Stomach (tissue), 9 donors: ENCODE results near the gene MOB2. TPM values are rescaled to one million over a fixed set of nuclear protein-coding genes. Genes with fewer than 3 reads are reported as not detected.

Experiments
- DNase-seq, 2 donors: peaks; one replicate each; pipeline versions ENCODE4 v3.0.0 to v3.0.0-alpha.2; 2013 to 2019
- H3K27ac ChIP-seq, 5 donors: fragments of 200-600 bp in 4 of 5; sonication (generic) in 4 of 5; one replicate each; pipeline ENCODE4 v1.5.1; 2013 to 2019; ENCODE audit warnings: mild to moderate bottlenecking in 1 of 5, moderate library complexity in 1 of 5
- H3K27me3 ChIP-seq, 3 donors: fragments of 200-600 bp; sonication (generic); one replicate each; pipeline ENCODE4 v1.5.1; 2017 to 2019; ENCODE audit warnings: mixed run types in 1 of 3
- H3K36me3 ChIP-seq, 4 donors: fragments of 200-600 bp; sonication (generic); 1 replicate in 3 of 4; 2 replicates in 1 of 4; pipeline ENCODE4 v1.5.1; 2016 to 2019
- H3K4me1 ChIP-seq, 4 donors: fragments of 200-600 bp; sonication (generic); one replicate each; pipeline ENCODE4 v1.5.1; 2016 to 2019
- H3K4me3 ChIP-seq, 4 donors: fragments of 200-600 bp; sonication (generic) in 3 of 4; one replicate each; pipeline ENCODE4 v1.5.1; 2016 to 2019; ENCODE audit warnings: mild to moderate bottlenecking in 1 of 4
- H3K9me3 ChIP-seq, 4 donors: fragments of 200-600 bp; sonication (generic); one replicate each; pipeline ENCODE4 v1.5.1; 2016 to 2019
- EP300 ChIP-seq: sonication (generic); formaldehyde crosslinking; IDR thresholded peaks from one replicate; pipeline ENCODE4 v1.6.1; 2017; ENCODE audit warnings: antibody characterized with exemption
- POLR2A ChIP-seq, 4 donors: fragments of 450-650 bp; IDR thresholded peaks; one replicate each; pipeline ENCODE4 v1.6.1; 2016; ENCODE audit warnings: antibody characterized with exemption in 4 of 4, control low read depth in 2 of 4, mild to moderate bottlenecking in 1 of 4, moderate library complexity in 1 of 4
- POLR2AphosphoS5 ChIP-seq, 3 donors: sonication (generic); formaldehyde crosslinking; IDR thresholded peaks; one replicate each; pipeline ENCODE4 v1.6.1; 2016; ENCODE audit warnings: antibody characterized with exemption in 3 of 3
- WGBS, 5 donors: extraction: QIAGEN DNeasy Blood & Tissue Kit in 3 of 5; methylation state at CpG; one replicate each; pipeline versions ENCODE4 v1.1.5 to v1.1.7; 2013 to 2018; 5-methylcytosine and 5-hydroxymethylcytosine counted together
- intact Hi-C: fragments of 100-400 bp; cut with DNase I; formaldehyde crosslinking; loops from one replicate; pipeline ENCODE4 v1.15.1; 2023; ENCODE audit warnings: low total_unique reads
- polyA plus RNA-seq, 3 donors: library from polyadenylated mRNA; stranded (reverse); fragments of 200-250 nt; gene quantifications; one replicate each; pipeline ENCODE4 v1.2.3, GENCODE V29; 2013
- total RNA-seq, 5 donors: library from RNA; depleted of rRNA; stranded (reverse); fragments of >200 nt; gene quantifications; one replicate each; pipeline versions ENCODE4 v1.1.0 to v1.2.3, GENCODE V29; 2014 to 2016
- TF ChIP-seq, protein P1 (sequence below), 7 experiments: fragments of 450-650 bp in 4 of 7; fragments of 200-600 bp in 3 of 7; sonication (generic) in 3 of 7; IDR thresholded peaks; one replicate each; pipeline ENCODE4 v1.5.1; 2016 to 2019; ENCODE audit warnings: antibody characterized with exemption in 7 of 7, control low read depth in 2 of 7, mild to moderate bottlenecking in 1 of 7
- donor health status: healthy with polysubstance abuse.
- donor health status: Bipolar disorder and iron deficiency.
- donor health status: healthy.

Gene MOB2
- total and polyA plus RNA-seq, 8 donors: 11.3 to 46.3 (median 27.3) TPM

DNA sequence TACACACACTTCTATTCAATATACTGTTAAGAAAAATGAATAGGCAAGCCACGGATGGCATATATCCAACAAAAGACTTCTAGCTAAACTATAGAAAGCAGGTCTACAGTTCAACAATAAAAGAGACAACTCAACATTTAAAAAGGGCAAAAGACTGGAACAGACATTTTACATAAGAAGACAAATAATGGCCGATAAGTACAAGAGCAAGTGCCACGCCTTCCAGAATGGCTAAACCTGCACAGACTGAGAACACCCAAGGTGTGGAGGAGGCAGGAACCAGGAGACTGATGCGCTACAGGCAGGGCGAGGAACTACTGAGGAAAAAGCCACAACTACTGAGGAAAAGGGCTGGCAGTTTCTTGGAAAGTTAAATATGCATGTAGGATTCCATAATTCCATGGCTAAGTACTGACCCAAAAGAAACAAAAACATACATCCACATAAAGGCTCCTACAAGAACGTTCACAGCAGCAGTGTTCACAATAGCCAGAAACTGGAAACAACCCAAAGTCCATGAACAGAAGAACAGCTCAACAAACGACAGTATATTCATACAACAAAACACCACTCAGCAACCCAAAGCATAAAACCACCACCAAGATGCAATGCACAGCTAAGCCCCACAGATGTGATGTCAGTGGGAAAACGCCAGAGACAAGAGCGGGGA, 9.6 kb upstream of the MOB2 start:
- no peak for TF ChIP-seq EP300
- no peak for DNase-seq

DNA sequence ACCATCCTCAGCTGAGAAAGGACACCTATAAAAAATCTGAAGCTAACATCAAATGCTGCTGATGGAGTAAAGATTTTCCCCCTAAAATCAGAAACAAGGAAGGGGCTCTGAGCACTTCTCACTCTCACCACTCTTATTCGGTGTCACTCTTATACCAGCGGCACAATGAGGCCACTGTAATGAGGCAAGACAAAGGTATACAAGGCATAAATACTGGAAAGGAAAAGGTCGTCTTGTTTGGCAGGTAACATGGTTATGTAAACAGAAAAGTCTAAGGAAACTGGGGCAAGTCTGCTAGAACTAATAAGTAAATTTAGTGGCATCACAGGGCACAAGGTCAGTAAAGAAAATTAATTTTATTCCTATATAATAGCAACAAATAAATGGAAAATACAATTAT, 8.1 kb upstream of the MOB2 start:
- DNase-seq: peak in 1 of 2 donors; percentile 48
- Histone ChIP-seq H3K4me3 (no peak overlapping the region), H3K36me3 (peaks cover 0 to 7% (median 3%) of the 10 kb centered on the region in 4 donors), H3K27me3 (no peaks in the 10 kb centered on the region), H3K27ac (no peak overlapping the region), H3K9me3 (no peaks in the 10 kb centered on the region), H3K4me1 (peaks cover 6 to 46% (median 26%) of the 10 kb centered on the region in 4 donors)
- whole genome bisulfite sequencing, 5 donors: 26 to 59% (median 43%) methylated on average over 3 of the region's 3 CpGs
- peak in 1 of 3 donors; percentile 4 for TF ChIP-seq POLR2AphosphoS5 (IDR thresholded peaks at IDR 0.05)
- no peak for TF ChIP-seq EP300
- TF ChIP-seq, protein P1, sequence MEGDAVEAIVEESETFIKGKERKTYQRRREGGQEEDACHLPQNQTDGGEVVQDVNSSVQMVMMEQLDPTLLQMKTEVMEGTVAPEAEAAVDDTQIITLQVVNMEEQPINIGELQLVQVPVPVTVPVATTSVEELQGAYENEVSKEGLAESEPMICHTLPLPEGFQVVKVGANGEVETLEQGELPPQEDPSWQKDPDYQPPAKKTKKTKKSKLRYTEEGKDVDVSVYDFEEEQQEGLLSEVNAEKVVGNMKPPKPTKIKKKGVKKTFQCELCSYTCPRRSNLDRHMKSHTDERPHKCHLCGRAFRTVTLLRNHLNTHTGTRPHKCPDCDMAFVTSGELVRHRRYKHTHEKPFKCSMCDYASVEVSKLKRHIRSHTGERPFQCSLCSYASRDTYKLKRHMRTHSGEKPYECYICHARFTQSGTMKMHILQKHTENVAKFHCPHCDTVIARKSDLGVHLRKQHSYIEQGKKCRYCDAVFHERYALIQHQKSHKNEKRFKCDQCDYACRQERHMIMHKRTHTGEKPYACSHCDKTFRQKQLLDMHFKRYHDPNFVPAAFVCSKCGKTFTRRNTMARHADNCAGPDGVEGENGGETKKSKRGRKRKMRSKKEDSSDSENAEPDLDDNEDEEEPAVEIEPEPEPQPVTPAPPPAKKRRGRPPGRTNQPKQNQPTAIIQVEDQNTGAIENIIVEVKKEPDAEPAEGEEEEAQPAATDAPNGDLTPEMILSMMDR (IDR thresholded peaks at IDR 0.05): no peak
- TF ChIP-seq POLR2A (IDR thresholded peaks at IDR 0.05): no peak
- intact Hi-C loops: no loop called here

More for the DNA sequence above, 9.6 kb upstream of the MOB2 start:
- H3K27me3 ChIP-seq: no peaks in the 10 kb centered on the region
- H3K4me1 ChIP-seq: peaks cover 6 to 49% (median 27%) of the 10 kb centered on the region in 4 donors
- intact Hi-C loops: no loop called here
- no peak overlapping the region for H3K4me3 ChIP-seq
- peaks cover 0 to 20% (median 17%) of the 10 kb centered on the region in 4 donors for H3K36me3 ChIP-seq
- WGBS, 5 donors: 66 to 72% (median 70%) methylated on average over 9 of the region's 9 CpGs
- H3K27ac ChIP-seq: no peak overlapping the region
- no peaks in the 10 kb centered on the region for H3K9me3 ChIP-seq

DNA sequence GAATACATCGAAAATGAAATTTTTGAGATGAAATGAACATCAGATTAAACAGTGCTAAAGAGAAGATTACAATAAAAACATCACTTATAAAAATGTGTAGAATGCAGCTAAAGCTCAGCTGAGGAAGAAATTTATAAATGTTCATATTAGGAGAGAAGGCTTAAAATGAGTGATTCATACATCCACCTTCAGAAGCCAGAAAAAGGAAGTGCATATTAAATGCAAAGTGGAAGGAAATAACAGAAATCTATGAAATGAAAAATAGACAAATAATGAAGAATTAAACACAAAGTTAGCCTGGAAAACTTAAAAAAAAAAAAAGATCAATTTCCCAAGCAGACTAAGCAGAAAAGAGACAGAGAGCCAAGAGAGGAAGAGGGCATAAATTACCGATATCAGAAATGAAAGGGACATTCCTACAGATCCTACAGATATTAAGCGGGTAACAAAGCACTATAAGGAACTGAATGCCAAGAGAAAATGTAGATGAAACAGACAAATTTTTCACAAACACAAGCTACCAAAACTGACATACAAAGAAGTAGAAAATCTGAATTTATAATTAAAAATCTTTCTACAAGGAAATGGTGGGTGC, 7.2 kb upstream of the MOB2 start:
- Histone ChIP-seq H3K27ac (no peak overlapping the region), H3K4me3 (no peak overlapping the region), H3K4me1 (peaks cover 10 to 55% (median 34%) of the 10 kb centered on the region in 4 donors), H3K36me3 (no peaks in the 10 kb centered on the region), H3K9me3 (no peaks in the 10 kb centered on the region), H3K27me3 (no peaks in the 10 kb centered on the region)
- TF ChIP-seq, protein P1 (IDR thresholded peaks at IDR 0.05): no peak
- TF ChIP-seq POLR2A (IDR thresholded peaks at IDR 0.05) (no peak), POLR2AphosphoS5 (IDR thresholded peaks at IDR 0.05) (no peak)
- intact Hi-C loops: no loop called here
- 90 to 96% (median 95%) methylated on average over 3 of the region's 3 CpGs for WGBS, 5 donors
- no peak for DNase-seq

DNA sequence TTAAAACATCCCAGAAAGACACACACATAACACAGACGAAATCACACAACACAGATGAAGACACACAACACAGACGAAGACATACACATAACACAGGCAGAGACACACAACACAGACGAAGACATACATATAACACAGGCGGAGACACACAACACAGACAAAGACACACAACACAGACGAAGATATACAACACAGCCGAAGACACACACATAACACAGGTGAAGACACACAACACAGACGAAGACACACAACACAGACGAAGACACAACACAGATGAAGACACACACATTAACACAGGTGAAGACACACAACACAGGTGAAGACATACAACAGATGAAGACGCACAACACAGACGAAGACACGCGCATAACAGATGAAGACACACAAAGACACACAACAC, 4.8 kb upstream of the MOB2 start:
- DNase-seq: no peak
- TF ChIP-seq POLR2AphosphoS5 (IDR thresholded peaks at IDR 0.05) (no peak), POLR2A (IDR thresholded peaks at IDR 0.05) (no peak), EP300 (no peak)
- TF ChIP-seq, protein P1 (IDR thresholded peaks at IDR 0.05): no peak
- intact Hi-C loops: no loop called here
- Histone ChIP-seq H3K4me1 (peaks cover 30 to 61% (median 48%) of the 10 kb centered on the region in 4 donors), H3K4me3 (no peak overlapping the region), H3K36me3 (no peaks in the 10 kb centered on the region), H3K27ac (no peak overlapping the region), H3K9me3 (no peaks in the 10 kb centered on the region), H3K27me3 (no peaks in the 10 kb centered on the region)
- 93 to 99% (median 97%) methylated on average over 12 of the region's 12 CpGs for WGBS, 5 donors

DNA sequence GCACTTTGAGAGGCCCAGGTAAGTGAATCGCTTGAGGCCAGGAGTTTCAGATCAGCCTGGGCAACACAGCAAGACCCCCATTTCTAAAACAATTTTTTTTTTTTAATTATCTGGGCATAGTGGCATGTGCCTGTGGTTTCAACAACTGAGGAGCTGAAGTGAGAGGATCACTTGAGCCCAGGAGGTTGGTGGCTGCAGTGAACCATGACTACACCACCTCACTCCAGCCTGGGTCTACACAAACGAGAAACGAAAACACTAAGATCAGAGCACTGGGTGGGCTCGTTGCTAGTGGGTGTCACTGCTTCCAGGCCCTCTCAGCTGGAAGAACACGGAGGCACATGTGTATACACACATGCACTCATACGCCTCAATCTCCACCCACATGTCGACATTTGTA, 4.1 kb upstream of the MOB2 start:
- no peak for TF ChIP-seq EP300
- TF ChIP-seq, protein P1 (IDR thresholded peaks at IDR 0.05): no peak
- TF ChIP-seq POLR2A (IDR thresholded peaks at IDR 0.05): no peak
- TF ChIP-seq POLR2AphosphoS5 (IDR thresholded peaks at IDR 0.05): no peak
- Histone ChIP-seq H3K4me1 (peaks cover 33 to 63% (median 52%) of the 10 kb centered on the region in 4 donors), H3K4me3 (no peak overlapping the region), H3K27me3 (no peaks in the 10 kb centered on the region), H3K36me3 (no peaks in the 10 kb centered on the region), H3K9me3 (no peaks in the 10 kb centered on the region), H3K27ac (no peak overlapping the region)
- intact Hi-C loops: no loop called here
- WGBS, 5 donors: 79 to 89% (median 82%) methylated on average over 7 of the region's 7 CpGs
- no peak for DNase-seq
